H9 (cell line): ENCODE data around the gene PELI2. TPM values are rescaled to one million over a fixed set of nuclear protein-coding genes. Genes with fewer than 3 reads are reported as not detected.

Source experiments
- DNase-seq: peaks from one replicate; pipeline ENCODE4 v3.0.0-alpha.2; 2017
- H2AFZ ChIP-seq: one replicate; pipeline ENCODE4 v1.6.1; 2013; ENCODE audit warnings: mild to moderate bottlenecking, low read length, control low read depth, moderate library complexity
- H2AK5ac ChIP-seq: 2 replicates; pipeline ENCODE4 v1.6.1; 2013; ENCODE audit warnings: low read length, control low read depth, mixed read lengths; ENCODE audit not compliant: insufficient read length
- H2BK120ac ChIP-seq: one replicate; pipeline ENCODE4 v1.6.1; 2013; ENCODE audit warnings: low read depth, mild to moderate bottlenecking, low read length, control low read depth, inconsistent platforms; ENCODE audit not compliant: poor library complexity, severe bottlenecking
- H2BK12ac ChIP-seq: 2 replicates; pipeline ENCODE4 v1.6.1; 2013; ENCODE audit warnings: low read length, control low read depth, mixed read lengths, low read depth; ENCODE audit not compliant: insufficient read length
- H2BK15ac ChIP-seq: 2 replicates; pipeline ENCODE4 v1.6.1; 2013; ENCODE audit warnings: low read depth, low read length, control low read depth
- H2BK20ac ChIP-seq: one replicate; pipeline ENCODE4 v1.6.1; 2013; ENCODE audit warnings: low read depth, mild to moderate bottlenecking, low read length, control low read depth, inconsistent platforms; ENCODE audit not compliant: poor library complexity, severe bottlenecking
- H2BK5ac ChIP-seq: 2 replicates; pipeline ENCODE4 v1.6.1; 2013; ENCODE audit warnings: low read length, control low read depth, mixed read lengths; ENCODE audit not compliant: insufficient read length
- H3K14ac ChIP-seq: 2 replicates; pipeline ENCODE4 v1.6.1; 2013; ENCODE audit warnings: low read length, control low read depth; ENCODE audit not compliant: insufficient read depth
- H3K18ac ChIP-seq: 2 replicates; pipeline ENCODE4 v1.6.1; 2013; ENCODE audit warnings: low read depth, mild to moderate bottlenecking, mixed read lengths, low read length, control low read depth; ENCODE audit not compliant: insufficient read length
- H3K23ac ChIP-seq: 2 replicates; pipeline ENCODE4 v1.6.1; 2013; ENCODE audit warnings: low read length, control low read depth, mixed read lengths, low read depth; ENCODE audit not compliant: insufficient read length
- H3K23me2 ChIP-seq: 2 replicates; pipeline ENCODE4 v1.6.1; 2013; ENCODE audit warnings: low read depth, mild to moderate bottlenecking, mixed read lengths, low read length, control low read depth; ENCODE audit not compliant: insufficient read length, poor library complexity, severe bottlenecking
- H3K27ac ChIP-seq: 2 replicates; pipeline ENCODE4 v1.5.1; 2013; ENCODE audit warnings: low read length, control low read depth, mixed read lengths, low read depth; ENCODE audit not compliant: insufficient read length
- H3K27me3 ChIP-seq: 2 replicates; pipeline ENCODE4 v1.6.1; 2013; ENCODE audit warnings: low read length, control low read depth, inconsistent platforms; ENCODE audit not compliant: insufficient read depth
- H3K4ac ChIP-seq: 2 replicates; pipeline ENCODE4 v1.6.1; 2013; ENCODE audit warnings: low read depth, mild to moderate bottlenecking, control low read depth, inconsistent platforms, low read length, moderate library complexity
- H3K4me1 ChIP-seq: 2 replicates; pipeline ENCODE4 v1.6.1; 2013; ENCODE audit warnings: low read length, control low read depth, inconsistent platforms; ENCODE audit not compliant: insufficient read depth
- H3K4me2 ChIP-seq: 2 replicates; pipeline ENCODE4 v1.6.1; 2013; ENCODE audit warnings: low read length, control low read depth, mixed read lengths; ENCODE audit not compliant: insufficient read length, insufficient read depth
- H3K56ac ChIP-seq: 2 replicates; pipeline ENCODE4 v1.6.1; 2013; ENCODE audit warnings: low read depth, mild to moderate bottlenecking, mixed read lengths, low read length, control low read depth; ENCODE audit not compliant: insufficient read length
- H3K79me1 ChIP-seq: 2 replicates; pipeline ENCODE4 v1.6.1; 2013; ENCODE audit warnings: low read depth, mild to moderate bottlenecking, moderate library complexity, low read length, control low read depth, inconsistent platforms; ENCODE audit not compliant: insufficient read depth, poor library complexity, severe bottlenecking
- H3K79me2 ChIP-seq: 2 replicates; pipeline ENCODE4 v1.6.1; 2013; ENCODE audit warnings: low read length, control low read depth, inconsistent platforms; ENCODE audit not compliant: insufficient read depth
- H3K9ac ChIP-seq: 2 replicates; pipeline ENCODE4 v1.6.1; 2013; ENCODE audit warnings: low read length, control low read depth, mixed read lengths; ENCODE audit not compliant: insufficient read length; ENCODE audit errors: extremely low read depth
- H3K9me3 ChIP-seq: one replicate; pipeline ENCODE4 v1.6.1; 2013; ENCODE audit warnings: low read depth, low read length, inconsistent platforms; ENCODE audit not compliant: control insufficient read depth
- H3T11ph ChIP-seq: one replicate; pipeline ENCODE4 v1.6.1; 2013; ENCODE audit warnings: mild to moderate bottlenecking, low read length, control low read depth, inconsistent platforms
- H4K20me1 ChIP-seq: one replicate; pipeline ENCODE4 v1.6.1; 2013; ENCODE audit not compliant: control insufficient read depth, insufficient read length, insufficient read depth
- H4K5ac ChIP-seq: 2 replicates; pipeline ENCODE4 v1.6.1; 2013; ENCODE audit warnings: low read depth, mild to moderate bottlenecking, mixed read lengths, low read length, control low read depth; ENCODE audit not compliant: insufficient read length
- H4K8ac ChIP-seq: replicated peaks from 2 replicates; pipeline ENCODE4 v1.6.1; 2013; ENCODE audit warnings: low read length, control low read depth, mixed read lengths, low read depth; ENCODE audit not compliant: insufficient read length
- H4K91ac ChIP-seq: 2 replicates; pipeline ENCODE4 v1.6.1; 2013; ENCODE audit warnings: low read depth, mild to moderate bottlenecking, moderate library complexity, mixed read lengths, low read length, control low read depth; ENCODE audit not compliant: insufficient read length
- H3K27ac Mint-ChIP-seq, 3 experiments: 2 replicates in 2 of 3; 3 replicates in 1 of 3; pipeline ENCODE4 v1.8.0; 2020 to 2021; ENCODE audit warnings: mixed read lengths in 3 of 3, mild to moderate bottlenecking in 1 of 3, moderate library complexity in 1 of 3
- H3K27me3 Mint-ChIP-seq: 2 replicates; pipeline ENCODE4 v1.8.0; 2021; ENCODE audit warnings: low read depth, mild to moderate bottlenecking, moderate library complexity, mixed read lengths
- H3K36me3 Mint-ChIP-seq, 3 experiments: 2 replicates in 2 of 3; 3 replicates in 1 of 3; pipeline ENCODE4 v1.8.0; 2020 to 2021; ENCODE audit warnings: low read depth in 3 of 3, mixed read lengths in 3 of 3; ENCODE audit not compliant: insufficient read depth in 1 of 3
- H3K4me1 Mint-ChIP-seq, 2 experiments: 2 replicates each; pipeline ENCODE4 v1.8.0; 2020; ENCODE audit warnings: mixed read lengths in 2 of 2
- H3K4me3 Mint-ChIP-seq, 2 experiments: 2 replicates in 1 of 2; 3 replicates in 1 of 2; pipeline ENCODE4 v1.8.0; 2020 to 2021; ENCODE audit warnings: mild to moderate bottlenecking in 2 of 2, mixed read lengths in 2 of 2, moderate library complexity in 1 of 2
- H3K9me3 Mint-ChIP-seq, 2 experiments: 2 replicates in 1 of 2; 3 replicates in 1 of 2; pipeline ENCODE4 v1.8.0; 2020; ENCODE audit warnings: mild to moderate bottlenecking in 2 of 2, mixed read lengths in 2 of 2, moderate library complexity in 1 of 2
- CTCF ChIP-seq: fragments of 200-600 bp; sonication (generic); conservative IDR thresholded peaks from 3 replicates; pipeline ENCODE4 v1.8.0; 2021; ENCODE audit warnings: antibody characterized with exemption, mild to moderate bottlenecking
- total RNA-seq: library from RNA; stranded (reverse); gene quantifications from 2 replicates; pipeline ENCODE4 v1.2.1, GENCODE V29; 2021

PELI2 gene
- total RNA-seq, 1 experiment from 2014 or later: 18.0 TPM

GRCh38 chr14:56321861-56322260, 203.7 kb downstream of the PELI2 start:
- Histone ChIP-seq H2BK5ac (no peak overlapping the region), H2BK120ac (no peak overlapping the region), H3K9me3 (no peaks in the 10 kb centered on the region), H3K4ac (no peak overlapping the region), H2AFZ (no peak overlapping the region), H2BK20ac (no peak overlapping the region), H4K20me1 (no peaks in the 10 kb centered on the region), H3T11ph (no peak overlapping the region), H3K27me3 (no peaks in the 10 kb centered on the region), H3K18ac (no peak overlapping the region), H3K4me1 (no peaks in the 10 kb centered on the region), H3K23ac (no peak overlapping the region), H3K79me1 (no peaks in the 10 kb centered on the region), H2BK15ac (no peak overlapping the region), H3K56ac (no peak overlapping the region), H3K79me2 (no peaks in the 10 kb centered on the region), H2BK12ac (no peak overlapping the region), H3K23me2 (no peaks in the 10 kb centered on the region), H2AK5ac (no peak overlapping the region), H4K5ac (no peak overlapping the region), H3K4me2 (no peak overlapping the region), H3K9ac (no peak overlapping the region), H4K91ac (no peak overlapping the region), H3K14ac (no peak overlapping the region), H4K8ac (no peak overlapping the region), H3K27ac (no peak overlapping the region)
- Mint-ChIP-seq H3K4me3 (no peak overlapping the region), H3K27ac (no peak overlapping the region), H3K27me3 (no peaks in the 10 kb centered on the region; the same call in 1 of the 2 replicates), H3K36me3 (peaks cover 3 to 12% (median 7%) of the 10 kb centered on the region in 3 experiments; a peak in 5 of 7 replicates), H3K9me3 (peaks cover 6 to 11% of the 10 kb centered on the region in 2 experiments; a peak in 4 of 5 replicates), H3K4me1 (peaks cover 3% of the 10 kb centered on the region in 2 experiments)
- DNase-seq: no peak
- TF ChIP-seq CTCF: no peak
